CD14-positive monocyte (primary cell): ENCODE results near the gene CDCA4. TPM values are rescaled to one million over a fixed set of nuclear protein-coding genes. Genes with fewer than 3 reads are reported as not detected.
A peak's percentile ranks its signal among the peaks of the same experiment; 100 is the strongest.

ENCODE experiments used
- DNase-seq, 3 donors: peaks; one replicate each; pipeline ENCODE4 v3.0.0-alpha.2; 2011 to 2022
- H2AFZ ChIP-seq: 2 replicates; pipeline ENCODE4 v1.6.0; 2012; ENCODE audit warnings: mild to moderate bottlenecking, low read depth, low read length, inconsistent platforms; ENCODE audit not compliant: insufficient read depth, poor library complexity, severe bottlenecking
- H3K27ac ChIP-seq, 2 donors: 1 replicate in 1 of 2; 2 replicates in 1 of 2; pipeline ENCODE4 v1.5.1; 2012 to 2013; ENCODE audit warnings: low read length in 2 of 2, control low read depth in 1 of 2, inconsistent platforms in 1 of 2, low read depth in 1 of 2, mild to moderate bottlenecking in 1 of 2
- H3K27me3 ChIP-seq, 2 donors: one replicate each; pipeline versions ENCODE4 v1.6.0 to v1.6.1; 2011 to 2013; ENCODE audit warnings: low read length in 2 of 2; ENCODE audit not compliant: control insufficient read depth in 2 of 2, insufficient read depth in 2 of 2
- H3K36me3 ChIP-seq, 2 donors: replicated peaks in 1 of 2; 1 replicate in 1 of 2; 2 replicates in 1 of 2; pipeline versions ENCODE4 v1.5.1 to v1.6.1; 2012 to 2013; ENCODE audit warnings: low read length in 2 of 2, control low read depth in 1 of 2, inconsistent platforms in 1 of 2, mild to moderate bottlenecking in 1 of 2; ENCODE audit not compliant: insufficient read depth in 2 of 2, control insufficient read depth in 1 of 2
- H3K4me1 ChIP-seq, 2 donors: 1 replicate in 1 of 2; 2 replicates in 1 of 2; pipeline versions ENCODE4 v1.5.1 to v1.6.1; 2012 to 2013; ENCODE audit warnings: low read length in 2 of 2, control low read depth in 1 of 2, inconsistent platforms in 1 of 2, mild to moderate bottlenecking in 1 of 2, moderate library complexity in 1 of 2; ENCODE audit not compliant: insufficient read depth in 2 of 2, control insufficient read depth in 1 of 2
- H3K4me2 ChIP-seq: replicated peaks from 2 replicates; pipeline ENCODE3; 2012; ENCODE audit warnings: low read length, moderate library complexity, mild to moderate bottlenecking; ENCODE audit not compliant: poor library complexity, severe bottlenecking; ENCODE audit errors: extremely low read depth
- H3K4me3 ChIP-seq, 3 experiments: fragments of 200-600 bp in 1 of 3; sonication (generic) in 1 of 3; replicated peaks in 1 of 3; 1 replicate in 2 of 3; 2 replicates in 1 of 3; pipeline ENCODE4 v1.5.1; 2011 to 2013; ENCODE audit warnings: low read length in 3 of 3, mild to moderate bottlenecking in 3 of 3, control low read depth in 2 of 3, low read depth in 2 of 3, inconsistent platforms in 1 of 3, moderate library complexity in 1 of 3
- H3K79me2 ChIP-seq: 2 replicates; pipeline ENCODE4 v1.6.0; 2012; ENCODE audit warnings: mild to moderate bottlenecking, control low read depth, inconsistent platforms, low read length, moderate library complexity; ENCODE audit not compliant: insufficient read depth
- H3K9ac ChIP-seq: 2 replicates; pipeline ENCODE4 v1.6.0; 2017; ENCODE audit warnings: low read length, mild to moderate bottlenecking; ENCODE audit not compliant: insufficient read depth, poor library complexity, severe bottlenecking
- H3K9me3 ChIP-seq, 2 donors: replicated peaks in 1 of 2; 1 replicate in 1 of 2; 2 replicates in 1 of 2; pipeline versions ENCODE4 v1.5.1 to v1.6.1; 2012 to 2013; ENCODE audit warnings: low read length in 2 of 2, control low read depth in 1 of 2; ENCODE audit not compliant: control insufficient read depth in 1 of 2, insufficient read depth in 1 of 2
- H4K20me1 ChIP-seq: 2 replicates; pipeline ENCODE4 v1.6.0; 2012; ENCODE audit warnings: mild to moderate bottlenecking, low read length, control low read depth, moderate library complexity; ENCODE audit not compliant: insufficient read depth
- H3K27ac Mint-ChIP-seq, 7 donors: one replicate each; pipeline ENCODE4 v1.8.0; 2020; ENCODE audit warnings: mild to moderate bottlenecking in 7 of 7, mixed read lengths in 7 of 7, moderate library complexity in 6 of 7, inconsistent platforms in 2 of 7
- H3K27me3 Mint-ChIP-seq, 3 donors: one replicate each; pipeline ENCODE4 v1.8.0; 2021 to 2022; ENCODE audit warnings: low read depth in 3 of 3, mild to moderate bottlenecking in 3 of 3, mixed read lengths in 3 of 3, moderate library complexity in 3 of 3, inconsistent platforms in 1 of 3
- H3K36me3 Mint-ChIP-seq, 2 donors: one replicate each; pipeline ENCODE4 v1.8.0; 2020; ENCODE audit warnings: mixed read lengths in 2 of 2, inconsistent platforms in 1 of 2, mild to moderate bottlenecking in 1 of 2
- H3K4me1 Mint-ChIP-seq: one replicate; pipeline ENCODE4 v1.8.0; 2020; ENCODE audit warnings: mild to moderate bottlenecking, mixed read lengths
- H3K4me3 Mint-ChIP-seq, 2 donors: one replicate each; pipeline ENCODE4 v1.8.0; 2020; ENCODE audit warnings: mild to moderate bottlenecking in 2 of 2, mixed read lengths in 2 of 2, moderate library complexity in 1 of 2
- H3K9me3 Mint-ChIP-seq, 7 donors: one replicate each; pipeline ENCODE4 v1.8.0; 2020 to 2022; ENCODE audit warnings: mixed read lengths in 7 of 7, mild to moderate bottlenecking in 6 of 7, moderate library complexity in 6 of 7, inconsistent platforms in 2 of 7
- CTCF ChIP-seq: fragments of 200-600 bp; IDR thresholded peaks from one replicate; pipeline ENCODE4 v1.8.0; 2022; ENCODE audit warnings: antibody characterized with exemption, mild to moderate bottlenecking
- WGBS: methylation state at CpG from one replicate; pipeline ENCODE4 v1.1.5; 2013; ENCODE audit warnings: missing lambda C conversion rate; ENCODE audit not compliant: insufficient coverage; 5-methylcytosine and 5-hydroxymethylcytosine counted together
- intact Hi-C, 2 donors: fragments of 100-400 bp; cut with micrococcal nuclease; formaldehyde crosslinking; loops; one replicate each; pipeline versions ENCODE4 v1.15.0 to v1.15.1; 2023
- polyA plus RNA-seq, 3 donors: library from polyadenylated mRNA; depleted of rRNA in 1 of 3; unstranded in 2 of 3; stranded (reverse) in 1 of 3; fragments of 300-500 nt in 2 of 3; fragments of >200 nt in 1 of 3; fragmentation: Illumina TruSeq in 2 of 3; gene quantifications; 1 replicate in 2 of 3; 2 replicates in 1 of 3; pipeline ENCODE4 v1.2.3, GENCODE V29; 2012 to 2021

CDCA4 gene
- polyA plus RNA-seq, 3 donors, result 8.6 to 12.0 (median 11.6) TPM

GRCh38 chr14:105053996-105054395 is 33.1 kb upstream of the CDCA4 start:
- peaks cover 0 to 3% (median 0%) of the 10 kb centered on the region in 7 donors for H3K9me3 Mint-ChIP-seq
- Histone ChIP-seq H3K9me3 (no peaks in the 10 kb centered on the region), H3K27ac (no peak overlapping the region), H2AFZ (no peak overlapping the region), H3K4me3 (no peak overlapping the region), H4K20me1 (peaks cover 100% of the 10 kb centered on the region), H3K9ac (no peak overlapping the region), H3K36me3 (peaks cover 81 to 92% of the 10 kb centered on the region in 2 donors), H3K79me2 (peaks cover 78% of the 10 kb centered on the region), H3K4me2 (no peak overlapping the region), H3K27me3 (no peaks in the 10 kb centered on the region), H3K4me1 (peaks cover 12% of the 10 kb centered on the region in 2 donors)
- 93% methylated on average over 15 of the region's 15 CpGs for WGBS
- no peak overlapping the region for H3K4me3 Mint-ChIP-seq
- DNase-seq, result peak in 1 of 3 donors; percentile 8
- intact Hi-C loops, result no loop called here
- H3K4me1 Mint-ChIP-seq, result peaks cover 18% of the 10 kb centered on the region
- H3K27ac Mint-ChIP-seq, result peak overlapping the region in 4 of 7 donors; percentile 28 to 58 (median 42)
- peaks cover 72 to 93% of the 10 kb centered on the region in 2 donors for H3K36me3 Mint-ChIP-seq
- H3K27me3 Mint-ChIP-seq, result no peaks in the 10 kb centered on the region
- TF ChIP-seq CTCF, result no peak

GRCh38 chr14:105053421-105053820 is 32.5 kb upstream of the CDCA4 start:
- intact Hi-C loops, result no loop called here
- H3K4me1 ChIP-seq, result peaks cover 6% of the 10 kb centered on the region in 2 donors
- peaks cover 97% of the 10 kb centered on the region for H4K20me1 ChIP-seq
- Mint-ChIP-seq H3K9me3 (peaks cover 0 to 3% (median 0%) of the 10 kb centered on the region in 7 donors), H3K4me1 (peaks cover 12% of the 10 kb centered on the region), H3K36me3 (peaks cover 77 to 99% of the 10 kb centered on the region in 2 donors), H3K27me3 (no peaks in the 10 kb centered on the region), H3K4me3 (no peak overlapping the region), H3K27ac (peak overlapping the region in 2 of 7 donors; percentile 28 to 50)
- H2AFZ ChIP-seq, result no peak overlapping the region
- no peak overlapping the region for H3K9ac ChIP-seq
- H3K27ac ChIP-seq, result no peak overlapping the region
- H3K4me2 ChIP-seq, result no peak overlapping the region
- peaks cover 72% of the 10 kb centered on the region for H3K79me2 ChIP-seq
- no peaks in the 10 kb centered on the region for H3K9me3 ChIP-seq
- peaks cover 83 to 97% of the 10 kb centered on the region in 2 donors for H3K36me3 ChIP-seq
- DNase-seq, result no peak
- no peak for TF ChIP-seq CTCF
- no peaks in the 10 kb centered on the region for H3K27me3 ChIP-seq
- no peak overlapping the region for H3K4me3 ChIP-seq
- 29% methylated on average over 1 of the region's 6 CpGs for WGBS
